ENCODE data around the gene CDK14.

DNA sequence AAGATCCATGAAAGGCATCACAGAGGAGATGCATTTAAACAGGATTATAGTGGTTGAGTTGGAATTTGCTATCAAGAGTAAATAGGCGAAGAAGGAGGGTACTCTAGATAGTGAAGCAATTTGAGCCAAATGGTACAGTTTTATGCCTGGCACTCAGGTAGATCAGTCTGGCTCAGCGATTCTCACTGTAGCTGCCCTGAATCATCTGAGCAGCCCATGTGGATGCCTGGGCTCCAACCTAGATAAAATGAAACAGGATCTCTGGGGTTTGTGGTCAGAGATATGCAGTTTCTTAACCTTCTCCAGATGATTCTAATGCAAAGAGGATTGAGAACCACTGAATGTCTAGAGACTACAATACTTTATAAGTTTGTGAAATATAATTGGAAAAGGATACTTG is 386.1 kb downstream of the CDK14 start:
- TF ChIP-seq POLR2AphosphoS5 (IDR thresholded peaks at IDR 0.05; ENCODE audit: low read depth, low read length): no peak
- TF ChIP-seq TAF1 (IDR thresholded peaks at IDR 0.05; ENCODE audit: borderline replicate concordance, insufficient read depth, low read length): no peak
- no peak for TF ChIP-seq SIN3A (IDR thresholded peaks at IDR 0.05; ENCODE audit: borderline replicate concordance, insufficient read depth, low read length)

Data from PFSK-1 (cell line).